HG02884 (cell line): Measurements from ENCODE around the gene ZNF654.
"Not testable (repeated sequence)": the region's sequence is repeated elsewhere in the genome, so short reads cannot be mapped to it uniquely, and the experiment has no call there.

Experiments
- ATAC-seq: cut with Tn5 transposase; IDR thresholded peaks from one replicate; pipeline ENCODE4 v1.9.1; 2021; ENCODE audit warnings: mild to moderate bottlenecking, moderate library complexity; ENCODE audit not compliant: unreplicated experiment

The ZNF654 gene

GRCh38 chr3:88059380-88060170, 520 bp downstream of the ZNF654 start:
- peak; percentile 3 for ATAC-seq

GRCh38 chr3:88061746-88062145, 2.7 kb downstream of the ZNF654 start:
- no peak for ATAC-seq

GRCh38 chr3:88075072-88075471, 16.0 kb downstream of the ZNF654 start:
- ATAC-seq: no peak

GRCh38 chr3:88075497-88075896, 16.4 kb downstream of the ZNF654 start:
- ATAC-seq: no peak

- no peak for ATAC-seq
These were observed 17.7 kb downstream of the ZNF654 start for GRCh38 chr3:88076712-88077111.

- ATAC-seq: no peak
These were observed 19.9 kb downstream of the ZNF654 start for GRCh38 chr3:88078932-88079331.

- ATAC-seq: no peak
These were observed 23.8 kb downstream of the ZNF654 start for GRCh38 chr3:88082854-88083253.

GRCh38 chr3:88084097-88084501, 25.0 kb downstream of the ZNF654 start:
- ATAC-seq: no peak

- no peak for ATAC-seq
These were observed 31.6 kb downstream of the ZNF654 start for GRCh38 chr3:88090681-88091080.

GRCh38 chr3:88092270-88092669, 33.2 kb downstream of the ZNF654 start:
- ATAC-seq: no peak

- no peak for ATAC-seq
These were observed 34.2 kb downstream of the ZNF654 start for GRCh38 chr3:88093266-88093665.

GRCh38 chr3:88101142-88101541, 42.1 kb downstream of the ZNF654 start:
- peak; percentile 91 for ATAC-seq

GRCh38 chr3:88105325-88105724, 46.3 kb downstream of the ZNF654 start:
- no peak for ATAC-seq

GRCh38 chr3:88112289-88112688, 53.2 kb downstream of the ZNF654 start:
- no peak for ATAC-seq

- peak; percentile 94 for ATAC-seq
These were observed 54.5 kb downstream of the ZNF654 start for GRCh38 chr3:88113311-88114162.

- ATAC-seq: no peak
These were observed 56.0 kb downstream of the ZNF654 start for GRCh38 chr3:88114878-88115549.

- ATAC-seq: no peak
These were observed 58.6 kb downstream of the ZNF654 start for GRCh38 chr3:88117683-88118082.

- not testable (repeated sequence) for ATAC-seq
These were observed 59.5 kb downstream of the ZNF654 start for GRCh38 chr3:88118603-88119002.

- ATAC-seq: no peak
These were observed 64.5 kb downstream of the ZNF654 start for GRCh38 chr3:88123526-88123925.

- no peak for ATAC-seq
These were observed 72.6 kb downstream of the ZNF654 start for GRCh38 chr3:88131695-88132094.

GRCh38 chr3:88132894-88133293, 73.8 kb downstream of the ZNF654 start:
- no peak for ATAC-seq
